GM19468 (cell line): ENCODE measurements around the gene LYRM4.

ENCODE experiments used
- ATAC-seq: cut with Tn5 transposase; IDR thresholded peaks from one replicate; pipeline ENCODE4 v1.9.1; 2021; ENCODE audit warnings: mild to moderate bottlenecking, moderate library complexity, moderate number of reproducible peaks; ENCODE audit not compliant: unreplicated experiment; ENCODE audit errors: extremely low read depth

Gene LYRM4

DNA sequence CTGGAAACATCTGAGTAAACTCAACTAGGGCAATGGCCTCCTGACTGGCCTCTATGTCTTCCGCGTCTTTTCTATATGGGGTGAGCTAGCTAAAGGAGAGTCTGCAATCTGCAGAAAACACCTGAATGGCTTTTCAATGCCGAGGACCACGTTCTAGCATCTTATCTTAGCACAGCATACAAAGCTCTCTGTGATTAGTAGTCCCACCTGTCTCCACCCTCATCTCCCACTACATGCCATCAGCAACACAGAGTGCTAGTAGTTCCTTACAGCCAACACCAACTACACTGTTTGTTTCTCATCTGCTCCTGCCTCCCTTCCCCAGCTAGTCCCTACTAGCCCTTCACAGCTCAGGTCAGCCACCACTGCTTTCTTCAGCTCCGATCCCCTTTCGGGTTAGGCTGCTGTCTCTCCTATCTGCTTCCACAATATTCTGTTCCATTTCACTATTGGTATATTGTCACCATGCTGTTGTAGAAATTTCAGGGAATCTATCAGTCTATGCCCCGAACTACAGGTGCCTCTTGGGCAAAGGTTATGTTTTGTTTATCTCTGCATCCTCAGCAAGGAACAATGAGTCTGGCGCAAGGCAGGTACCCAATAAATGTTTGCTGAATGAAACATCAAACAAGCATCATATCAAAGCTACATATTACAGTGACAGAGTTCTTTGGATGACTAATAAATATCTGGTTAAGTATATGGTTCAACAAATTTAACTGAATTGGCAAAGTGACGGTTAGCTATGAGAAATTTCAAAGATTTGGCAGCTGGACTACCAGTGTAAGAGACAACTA, 12.2 kb downstream of the LYRM4 start:
- ATAC-seq: no peak

DNA sequence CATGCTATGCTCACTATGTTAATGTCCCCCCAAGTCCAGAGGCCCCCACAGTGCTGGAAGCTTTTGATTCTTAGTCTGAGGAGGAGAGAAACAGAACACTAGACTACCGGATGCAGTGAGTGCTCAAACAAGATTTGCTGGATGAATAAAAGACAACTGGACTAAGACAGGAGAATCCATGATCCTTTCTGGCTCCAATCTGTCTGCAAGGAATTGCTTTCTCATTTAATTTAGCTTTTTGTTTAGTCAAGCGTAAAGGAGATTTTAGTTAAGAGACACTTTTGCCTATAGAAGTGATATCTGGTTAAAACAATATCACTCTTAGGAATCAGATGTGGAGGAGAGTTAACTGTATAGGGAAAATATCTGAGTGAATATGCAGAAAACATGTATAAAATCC, 13.5 kb downstream of the LYRM4 start:
- no peak for ATAC-seq

DNA sequence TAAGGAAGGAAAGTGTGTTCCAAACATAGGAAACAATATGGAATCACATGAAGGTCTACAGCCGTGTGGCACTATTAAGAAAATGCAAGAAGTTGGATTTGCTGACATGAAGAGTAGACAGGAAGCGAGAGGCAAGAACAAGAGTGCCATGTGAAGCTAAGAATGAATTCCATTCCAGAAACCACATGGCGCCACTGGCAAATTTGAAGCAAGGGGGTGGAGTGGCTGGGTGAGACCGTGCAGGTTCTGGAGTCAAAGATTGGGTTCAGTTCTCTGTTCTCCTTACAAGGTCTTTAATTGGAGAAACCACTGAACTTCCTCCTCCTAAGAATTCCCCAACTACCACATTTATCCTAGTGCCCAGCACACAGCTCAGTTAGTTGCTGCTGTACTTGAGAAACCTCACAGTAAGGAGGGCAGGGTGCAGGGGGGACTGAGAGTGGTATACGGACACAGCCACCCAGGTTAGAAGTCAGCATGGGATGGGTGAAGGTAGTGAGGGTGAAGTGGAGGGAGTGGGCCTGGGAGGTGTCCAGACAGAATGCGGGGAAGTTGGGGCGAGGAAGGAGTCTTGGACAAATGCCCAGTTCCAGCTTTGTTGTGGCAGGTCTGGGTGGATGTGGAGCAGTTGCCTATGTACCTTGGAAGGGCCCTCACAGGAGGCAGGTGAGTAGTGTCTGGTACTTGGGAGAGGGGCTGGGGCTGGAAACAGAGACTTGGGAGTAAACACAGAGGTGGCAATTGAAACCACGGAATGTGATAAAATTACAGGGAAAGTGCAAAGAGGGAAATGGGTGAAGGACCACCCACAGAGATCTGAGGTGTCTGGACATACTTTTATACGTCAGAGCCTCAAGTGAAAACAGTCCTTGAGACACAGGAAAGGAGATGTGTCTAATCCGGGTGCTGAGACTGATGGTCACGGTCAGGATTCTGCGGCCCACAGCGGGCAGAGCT, 14.3 kb downstream of the LYRM4 start:
- ATAC-seq: no peak

DNA sequence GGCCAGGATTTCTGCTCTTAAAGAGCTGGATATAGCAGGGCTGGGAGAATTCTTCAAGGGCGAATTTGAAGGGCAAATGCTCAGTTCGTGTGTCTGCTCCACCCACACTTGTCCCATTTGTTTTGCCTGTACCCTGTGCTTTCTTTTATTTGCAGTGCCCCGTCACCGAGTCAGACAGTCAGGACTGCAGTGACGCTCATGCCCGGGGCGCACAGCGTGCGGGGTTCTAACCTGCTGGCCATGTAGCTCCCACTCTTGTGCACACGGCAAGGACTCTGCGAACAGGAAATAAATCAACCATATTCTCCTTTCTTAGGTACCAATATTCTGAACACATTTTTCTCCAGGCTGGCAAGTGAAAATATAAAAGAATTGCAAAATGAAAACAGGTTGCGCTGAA, 17.7 kb downstream of the LYRM4 start:
- no peak for ATAC-seq

DNA sequence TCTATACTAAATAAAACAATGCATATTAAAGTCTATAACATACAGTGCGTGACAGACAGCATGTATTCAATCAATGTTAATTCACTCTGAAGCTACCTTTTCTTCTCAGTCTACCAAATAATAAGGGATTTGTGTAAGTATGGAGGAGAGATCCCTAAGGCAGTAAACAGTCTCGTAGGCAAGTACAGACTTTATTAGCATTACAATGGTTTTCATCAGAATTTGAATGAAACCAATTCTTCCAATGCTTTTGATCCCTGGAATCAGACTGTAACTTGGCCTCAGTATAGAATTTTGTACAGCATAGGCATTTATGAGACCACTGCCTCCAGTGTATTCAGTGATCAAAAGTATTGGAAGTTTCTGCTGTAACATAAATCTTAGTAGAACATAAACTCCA, 19.5 kb downstream of the LYRM4 start:
- ATAC-seq: no peak

DNA sequence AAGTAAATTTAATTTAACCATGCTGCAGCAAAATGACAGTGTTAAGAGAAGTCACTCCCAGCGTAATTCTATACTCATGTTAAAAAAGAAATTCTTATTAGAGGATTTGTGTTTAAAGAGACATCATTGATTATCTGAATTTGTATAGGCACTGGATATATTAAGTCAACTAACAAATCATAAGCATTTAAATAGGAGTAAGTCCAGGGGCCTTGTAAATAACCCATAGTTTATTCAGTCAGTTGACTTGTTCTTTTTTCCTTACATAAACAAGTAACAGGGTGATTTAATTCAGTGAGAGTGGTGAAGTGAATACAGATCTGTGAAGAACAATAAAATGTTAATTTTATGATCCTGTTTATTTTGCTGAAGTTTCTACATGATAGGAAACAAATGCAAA, 22.4 kb downstream of the LYRM4 start:
- no peak for ATAC-seq

DNA sequence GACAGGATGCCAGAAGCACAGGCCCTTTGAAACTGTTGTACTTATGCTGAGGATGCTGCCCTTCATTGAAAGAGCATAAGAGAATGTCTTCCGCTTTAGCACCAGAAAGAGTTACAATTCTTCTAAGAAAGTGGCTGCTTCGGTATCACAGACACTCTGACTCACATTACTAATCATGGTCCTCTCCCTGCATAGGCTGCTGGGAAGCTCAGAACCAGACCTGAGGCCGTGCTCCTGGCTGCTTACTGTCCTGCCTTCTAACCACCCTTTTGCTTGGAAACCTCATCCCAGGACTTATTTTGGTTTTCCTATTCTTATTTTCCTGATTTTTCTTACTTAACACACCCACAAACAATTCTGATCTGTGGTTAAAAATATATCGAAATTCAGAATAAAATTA, 22.9 kb downstream of the LYRM4 start:
- ATAC-seq: no peak

DNA sequence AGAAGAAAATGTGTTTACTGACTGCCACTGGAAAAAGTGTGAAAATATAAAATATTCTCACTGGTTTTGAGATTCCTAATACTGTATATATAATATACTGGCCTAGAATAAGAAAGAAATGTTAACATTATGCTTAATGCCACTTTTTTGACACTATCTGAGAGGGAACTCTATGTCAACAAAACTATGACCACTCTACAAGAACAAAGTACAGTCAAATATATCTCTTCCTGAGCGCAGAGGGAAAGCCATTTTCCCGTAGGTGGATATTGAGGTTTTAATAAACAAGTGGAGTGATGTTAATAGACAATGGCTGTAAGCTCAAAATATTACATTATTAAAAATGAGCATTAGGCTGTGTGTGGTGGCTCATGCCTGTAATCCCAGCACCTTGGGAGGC, 24.9 kb downstream of the LYRM4 start:
- no peak for ATAC-seq

DNA sequence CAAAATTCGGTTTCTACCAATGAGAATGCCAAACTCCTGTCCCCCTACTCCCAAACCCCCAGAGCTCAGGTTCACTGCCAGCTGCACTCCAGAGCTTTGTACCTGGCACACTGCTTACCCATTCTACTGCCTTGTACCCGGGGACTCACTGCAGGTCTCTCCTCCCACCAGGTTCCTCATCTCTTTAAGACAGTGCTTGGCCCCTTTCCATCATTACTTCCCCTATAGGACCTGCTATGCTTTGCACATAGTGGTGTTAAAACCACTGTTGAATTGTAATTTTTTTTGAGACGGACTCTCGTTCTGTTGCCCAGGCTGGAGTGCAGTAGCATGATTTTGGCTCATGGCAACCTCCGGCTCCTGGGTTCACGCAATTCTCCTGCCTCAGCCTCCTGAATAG, 25.9 kb downstream of the LYRM4 start:
- no peak for ATAC-seq

DNA sequence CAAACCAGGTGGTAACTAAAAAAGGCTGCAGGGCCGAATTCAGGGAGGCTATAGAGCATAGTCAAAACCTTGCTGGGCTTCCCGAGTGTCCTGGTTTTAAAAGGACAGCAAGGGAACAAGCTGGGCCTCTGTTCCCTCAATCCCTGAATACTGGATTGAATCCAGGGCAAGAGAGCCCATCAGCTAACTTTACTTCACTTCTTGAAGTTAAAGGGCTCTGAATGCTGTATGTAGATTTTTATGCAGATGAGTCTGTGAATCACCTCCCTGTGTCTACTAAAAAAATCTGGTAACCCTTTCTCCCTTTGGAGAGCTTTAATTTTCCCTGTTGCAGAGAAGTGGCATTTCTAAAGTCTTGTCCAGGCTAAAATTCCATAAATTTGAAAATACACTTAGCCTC, 29.5 kb downstream of the LYRM4 start:
- ATAC-seq: no peak

DNA sequence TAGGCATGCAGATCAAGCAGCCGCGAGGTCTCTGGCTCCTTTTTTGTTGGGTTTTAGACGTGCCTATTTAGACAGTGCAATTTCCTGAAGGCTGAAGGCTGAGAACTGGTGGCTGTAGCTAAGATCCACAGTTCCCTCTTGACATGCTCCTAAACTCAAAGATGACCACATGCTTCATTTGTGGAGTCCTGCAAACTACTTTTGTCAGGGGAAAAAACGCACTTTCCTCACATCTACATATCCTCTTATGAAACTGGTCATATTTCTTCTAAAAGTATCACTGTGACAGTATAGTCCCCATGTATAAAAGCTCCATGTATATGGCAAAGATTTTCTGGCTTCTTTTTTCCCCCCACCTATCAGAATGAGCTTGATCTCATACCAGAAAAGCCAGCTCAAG, 30.7 kb downstream of the LYRM4 start:
- no peak for ATAC-seq

DNA sequence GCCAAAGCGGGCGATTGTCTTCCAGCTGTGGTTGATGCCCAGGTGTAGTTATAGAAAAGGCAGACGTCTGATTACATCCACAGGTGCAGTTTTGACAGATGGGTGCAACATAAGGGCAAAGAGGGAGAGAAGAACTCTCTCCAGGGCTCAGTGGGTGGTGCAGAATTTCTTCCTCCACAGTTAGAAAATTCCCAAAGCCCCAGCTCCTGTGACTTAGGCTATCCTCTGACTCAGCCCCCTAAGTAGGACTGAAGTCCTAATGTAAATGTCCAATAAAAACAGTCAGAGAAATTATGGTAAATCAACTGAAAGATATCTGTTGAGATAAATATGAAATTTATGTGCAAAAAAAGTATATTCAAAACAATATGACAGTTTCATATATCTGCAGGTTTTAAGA, 31.4 kb downstream of the LYRM4 start:
- no peak for ATAC-seq

DNA sequence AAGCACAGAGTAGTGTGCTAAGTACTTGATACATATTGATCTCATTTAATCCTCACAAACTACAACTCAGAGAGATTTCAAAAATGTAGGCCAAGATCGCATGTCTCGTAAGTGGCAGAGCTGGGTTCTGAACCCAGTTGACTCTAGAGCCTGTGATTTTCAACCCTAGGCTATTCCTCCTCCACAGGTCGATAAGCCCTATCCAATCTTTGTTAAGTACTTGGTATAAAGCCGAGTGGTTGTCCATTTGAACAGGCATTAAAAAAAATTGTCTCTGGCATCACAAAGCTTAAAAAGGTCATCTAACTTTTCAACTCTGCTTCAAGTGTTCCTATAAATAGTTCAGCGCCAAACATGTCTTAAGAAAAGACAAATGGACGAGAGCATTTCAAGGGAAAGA, 37.4 kb downstream of the LYRM4 start:
- no peak for ATAC-seq

DNA sequence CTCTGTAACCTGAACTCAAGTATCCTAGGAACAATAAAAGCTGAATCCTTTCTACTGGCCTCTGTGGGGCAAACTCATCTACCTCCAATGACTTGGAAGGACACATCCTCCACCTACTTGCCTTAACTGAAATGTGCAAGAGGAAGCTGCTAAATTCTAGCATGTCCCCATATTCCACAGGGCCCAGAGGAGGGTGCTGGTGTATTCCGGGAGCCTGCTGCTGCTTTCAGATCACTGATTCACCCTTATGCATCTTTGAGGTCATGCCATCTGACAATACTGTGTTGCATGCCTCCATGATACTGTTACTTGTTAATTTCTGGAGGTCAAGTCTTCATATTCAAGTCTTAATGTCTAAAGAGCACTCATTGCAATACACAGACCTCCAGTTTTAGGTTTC, 40.3 kb downstream of the LYRM4 start:
- ATAC-seq: no peak

DNA sequence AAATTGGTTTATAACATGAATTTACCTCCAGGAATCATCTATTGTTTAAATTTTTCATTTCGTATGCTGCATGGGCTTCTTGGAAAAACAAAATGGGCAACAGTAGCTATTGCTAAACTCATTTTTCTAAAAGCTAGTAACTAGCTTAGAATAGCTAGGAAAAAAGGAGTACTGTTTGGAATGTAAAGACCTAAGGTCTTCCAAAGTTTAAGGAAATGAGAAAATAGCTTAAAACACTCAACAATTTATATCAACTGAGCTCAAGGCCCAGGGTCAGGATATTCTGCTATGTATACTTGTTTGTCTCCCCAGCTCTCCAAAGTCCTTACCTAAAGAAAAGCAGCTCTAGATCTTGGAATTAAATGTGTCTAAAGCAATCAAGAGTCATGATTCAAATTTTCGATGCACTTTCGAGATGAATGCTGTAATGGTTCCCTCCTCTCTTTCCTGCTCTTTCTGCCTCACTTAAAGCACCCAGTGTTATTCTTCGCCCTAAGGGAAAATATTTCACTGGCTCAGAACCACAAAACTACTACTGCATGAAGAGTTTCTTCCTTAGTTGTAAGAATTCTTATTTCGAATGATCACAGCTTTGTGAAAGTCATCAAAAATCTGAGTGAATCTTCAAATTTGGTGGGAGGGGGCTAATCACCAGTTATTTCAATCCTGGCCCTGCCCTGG, 41.6 kb downstream of the LYRM4 start:
- no peak for ATAC-seq

DNA sequence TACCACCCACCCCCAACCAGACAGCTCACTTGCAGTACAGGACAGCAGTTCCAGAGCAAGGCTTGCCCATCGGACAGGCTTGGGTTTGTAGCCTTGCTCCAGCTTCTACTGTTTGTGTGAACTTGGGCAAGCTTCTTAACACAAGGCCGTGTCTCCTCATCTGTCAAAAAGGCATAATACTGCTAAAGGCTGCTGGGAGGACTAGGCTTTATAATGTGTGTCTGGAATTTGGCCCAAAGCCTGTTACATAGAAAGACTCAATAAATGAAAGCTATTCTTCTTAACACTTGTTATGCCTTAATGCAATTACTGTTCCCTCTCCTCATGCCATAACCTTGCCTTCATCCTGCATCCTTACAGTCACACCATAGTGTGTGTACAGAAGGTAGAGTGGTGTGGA, 43.4 kb downstream of the LYRM4 start:
- no peak for ATAC-seq

DNA sequence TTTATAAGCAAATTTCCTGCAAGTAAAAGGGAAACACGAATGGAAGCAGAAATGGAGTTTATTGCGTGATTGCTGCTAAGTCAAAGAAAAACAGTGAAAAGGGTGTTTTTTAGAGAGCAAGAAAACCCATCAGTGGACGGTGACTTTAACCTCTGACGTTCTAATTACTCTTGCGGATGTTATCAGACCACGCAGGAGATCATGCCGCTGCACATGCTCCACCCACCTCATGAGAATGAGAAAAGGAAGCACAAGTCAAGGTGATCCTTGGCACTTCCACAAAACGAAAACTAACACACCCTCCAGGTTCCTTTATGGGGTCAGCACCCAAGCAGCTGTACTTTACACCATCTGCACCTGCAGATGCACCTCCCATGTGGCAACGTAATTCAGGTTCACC, 45.0 kb downstream of the LYRM4 start:
- no peak for ATAC-seq

DNA sequence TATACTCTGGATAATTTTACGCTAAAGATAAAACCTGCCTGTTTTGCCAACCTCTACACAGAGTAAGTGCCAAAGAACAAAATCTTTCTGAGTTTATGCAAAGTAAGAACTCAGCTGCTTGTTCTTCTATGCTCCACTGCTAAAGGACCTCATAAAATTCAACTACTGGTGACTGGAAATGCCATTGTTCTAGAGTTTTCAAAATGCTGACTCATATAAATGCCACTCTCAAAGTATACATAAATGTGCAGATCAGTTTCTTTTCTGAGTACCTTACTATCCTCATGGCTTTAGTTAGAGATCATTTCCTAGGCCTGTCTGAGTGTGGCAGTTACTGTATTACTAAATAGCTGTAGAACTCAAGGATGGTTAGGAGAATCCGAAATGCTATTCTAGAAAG, 45.6 kb downstream of the LYRM4 start:
- no peak for ATAC-seq

DNA sequence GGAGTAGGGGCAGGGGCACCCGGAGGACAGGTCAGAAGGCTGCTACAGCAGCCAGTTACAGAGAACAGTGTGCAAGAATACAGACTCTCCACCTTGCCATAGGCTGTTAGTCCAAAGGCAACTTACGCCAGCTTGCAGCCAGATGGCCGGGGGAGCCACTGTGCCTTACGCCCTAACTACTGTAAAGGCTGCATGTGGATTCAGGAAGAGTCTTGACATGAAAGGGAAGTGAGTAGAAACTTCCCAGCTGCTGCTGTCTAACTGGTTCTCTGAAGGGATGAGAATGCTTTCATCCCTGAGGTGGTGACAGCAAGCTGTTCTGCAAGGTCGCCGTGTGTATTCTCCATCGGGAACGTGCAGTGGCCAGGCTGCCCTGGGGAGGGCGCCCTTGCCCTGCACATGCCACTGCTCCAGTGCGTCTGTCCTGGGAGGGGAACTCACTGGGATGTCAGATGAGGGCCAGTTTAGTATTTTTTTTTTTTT, 46.1 kb downstream of the LYRM4 start:
- no peak for ATAC-seq

DNA sequence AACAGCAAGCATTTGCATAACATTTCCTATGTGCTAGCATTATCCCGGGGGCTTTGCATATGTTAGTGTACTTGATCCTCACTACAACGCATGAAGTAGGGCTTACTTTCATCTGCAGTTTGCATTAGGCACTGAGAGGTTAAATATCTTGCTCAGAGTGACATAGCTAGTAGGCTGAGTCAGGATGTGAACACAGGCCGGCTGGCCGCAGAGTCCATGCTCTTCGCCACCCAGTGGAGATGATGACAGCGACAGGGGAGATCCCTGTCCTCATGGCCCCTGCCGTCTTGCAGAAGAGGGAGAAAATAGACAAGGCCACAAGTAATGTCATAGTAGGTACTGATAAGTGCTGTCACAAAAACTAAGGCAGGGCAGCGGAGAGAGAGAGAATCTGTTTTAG, 46.9 kb downstream of the LYRM4 start:
- ATAC-seq: no peak

DNA sequence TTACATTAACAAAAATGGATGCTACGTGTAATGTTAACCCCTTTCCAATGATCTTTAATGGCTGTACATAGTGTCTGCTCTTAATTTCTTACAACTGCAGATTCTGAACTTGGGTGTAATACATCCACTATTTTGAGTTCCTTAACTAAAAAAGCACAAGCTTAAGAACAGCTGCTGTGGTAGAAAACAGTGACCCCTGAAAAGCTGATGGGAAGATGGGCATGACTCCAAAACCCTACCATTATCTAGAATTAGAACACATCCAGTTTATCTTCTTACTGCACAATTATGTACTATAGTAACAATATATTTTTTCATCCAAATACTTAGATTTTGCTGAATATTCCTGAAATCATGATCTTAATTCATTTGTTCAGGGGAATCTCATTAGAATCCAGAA, 49.3 kb downstream of the LYRM4 start:
- no peak for ATAC-seq
